H1 (cell line): ENCODE measurements around the gene TNF. TPM values are rescaled to one million over a fixed set of nuclear protein-coding genes. Genes with fewer than 3 reads are reported as not detected.

ENCODE experiments used
- CTCF ChIA-PET: fragments of 300-600 bp; sonication (Branson Sonifier 250); formaldehyde crosslinking; loops from one replicate; lab custom pipeline; 2021; ENCODE audit not compliant: partially characterized antibody; lab: Charles Lee
- POLR2A ChIA-PET: fragments of 300-600 bp; sonication (Branson Sonifier 250); formaldehyde crosslinking; loops from one replicate; lab custom pipeline; 2021; ENCODE audit warnings: inconsistent platforms; ENCODE audit not compliant: partially characterized antibody; lab: Charles Lee
- DNase-seq, 2 experiments: peaks; one replicate each; pipeline versions ENCODE4 v3.0.0 to v3.0.0-alpha.2; 2010 to 2022; ENCODE audit warnings: low spot score in 2 of 2, low read depth in 1 of 2, mixed read lengths in 1 of 2
- FAIRE-seq: peaks from 2 replicates; lab custom pipeline; 2011; peaks lifted over from hg19 to GRCh38; lab: Jason Lieb, UNC
- H2AFZ ChIP-seq: 2 replicates; pipeline ENCODE4 v1.8.1; 2012; ENCODE audit warnings: low read length, inconsistent platforms
- H2AK5ac ChIP-seq: 2 replicates; pipeline ENCODE4 v1.6.1; 2013; ENCODE audit warnings: low read depth, low read length
- H2BK120ac ChIP-seq: replicated peaks from 2 replicates; pipeline ENCODE3; 2013; ENCODE audit warnings: low read depth, low read length, inconsistent platforms
- H2BK12ac ChIP-seq: 2 replicates; pipeline ENCODE4 v1.6.1; 2013; ENCODE audit warnings: low read depth, low read length
- H2BK15ac ChIP-seq: 2 replicates; pipeline ENCODE4 v1.6.1; 2013; ENCODE audit warnings: low read length
- H2BK20ac ChIP-seq: 2 replicates; pipeline ENCODE4 v1.6.1; 2013; ENCODE audit warnings: low read length
- H2BK5ac ChIP-seq: 2 replicates; pipeline ENCODE4 v1.6.1; 2013; ENCODE audit warnings: low read depth, low read length
- H3K14ac ChIP-seq: 2 replicates; pipeline ENCODE4 v1.6.1; 2013; ENCODE audit warnings: inconsistent platforms; ENCODE audit not compliant: insufficient read length
- H3K18ac ChIP-seq: 2 replicates; pipeline ENCODE4 v1.6.1; 2013; ENCODE audit warnings: low read length; ENCODE audit errors: extremely low read depth
- H3K23ac ChIP-seq: 2 replicates; pipeline ENCODE4 v1.6.1; 2013; ENCODE audit warnings: inconsistent platforms; ENCODE audit not compliant: insufficient read length
- H3K23me2 ChIP-seq: 2 replicates; pipeline ENCODE4 v1.6.1; 2013; ENCODE audit warnings: low read depth, low read length
- H3K27ac ChIP-seq: 2 replicates; pipeline ENCODE4 v1.6.1; 2011; ENCODE audit warnings: low read depth, low read length, inconsistent platforms
- H3K27me3 ChIP-seq, 4 experiments: replicated peaks in 1 of 4; 1 replicate in 1 of 4; 2 replicates in 3 of 4; pipeline versions ENCODE4 v1.6.1 to v1.8.1; 2011 to 2013; ENCODE audit warnings: low read length in 3 of 4, mild to moderate bottlenecking in 3 of 4, inconsistent platforms in 2 of 4, mixed read lengths in 2 of 4, moderate library complexity in 1 of 4; ENCODE audit not compliant: control insufficient read depth in 3 of 4, insufficient read depth in 3 of 4; ENCODE audit errors: extremely low read depth in 1 of 4
- H3K36me3 ChIP-seq, 4 experiments: 2 replicates each; pipeline versions ENCODE4 v1.6.1 to v1.8.1; 2011 to 2013; ENCODE audit warnings: mild to moderate bottlenecking in 4 of 4, low read length in 3 of 4, moderate library complexity in 2 of 4, control low read depth in 1 of 4, inconsistent platforms in 1 of 4; ENCODE audit not compliant: insufficient read depth in 4 of 4, control insufficient read depth in 2 of 4
- H3K4ac ChIP-seq: replicated peaks from 2 replicates; pipeline ENCODE3; 2013; ENCODE audit warnings: low read length, low read depth, mixed read lengths, inconsistent platforms; ENCODE audit not compliant: insufficient read length
- H3K4me1 ChIP-seq, 4 experiments: replicated peaks in 1 of 4; 1 replicate in 1 of 4; 2 replicates in 3 of 4; pipeline versions ENCODE4 v1.6.1 to v1.8.1; 2011 to 2013; ENCODE audit warnings: low read length in 3 of 4, inconsistent platforms in 2 of 4, mixed read lengths in 1 of 4; ENCODE audit not compliant: insufficient read depth in 4 of 4, control insufficient read depth in 3 of 4
- H3K4me2 ChIP-seq, 2 experiments: 2 replicates each; pipeline versions ENCODE4 v1.6.1 to v1.8.1; 2011 to 2013; ENCODE audit warnings: low read depth in 2 of 2, low read length in 2 of 2, control low read depth in 1 of 2, inconsistent platforms in 1 of 2, mild to moderate bottlenecking in 1 of 2; ENCODE audit not compliant: insufficient read depth in 1 of 2
- H3K4me3 ChIP-seq, 4 experiments: fragments of 200-600, 300-600 bp in 1 of 4; sonication (generic), shearing (Covaris generic), sonication (Bioruptor Twin) in 1 of 4; 2 replicates each; pipeline versions ENCODE4 v1.5.1 to v1.8.1; 2011 to 2016; ENCODE audit warnings: low read length in 4 of 4, low read depth in 3 of 4, control low read depth in 2 of 4, inconsistent platforms in 2 of 4, mild to moderate bottlenecking in 2 of 4, mixed read lengths in 1 of 4, moderate library complexity in 1 of 4; ENCODE audit not compliant: insufficient read depth in 2 of 4; ENCODE audit errors: extremely low read depth in 1 of 4
- H3K56ac ChIP-seq: replicated peaks from 2 replicates; pipeline ENCODE3; 2013; ENCODE audit warnings: low read depth, mild to moderate bottlenecking, mixed read lengths, low read length, inconsistent platforms; ENCODE audit not compliant: insufficient read length
- H3K79me1 ChIP-seq: 2 replicates; pipeline ENCODE4 v1.6.1; 2013; ENCODE audit warnings: low read depth, low read length, control low read depth
- H3K79me2 ChIP-seq, 2 experiments: 2 replicates each; pipeline versions ENCODE4 v1.6.1 to v1.8.1; 2012 to 2013; ENCODE audit warnings: low read length in 2 of 2, mild to moderate bottlenecking in 2 of 2, inconsistent platforms in 1 of 2; ENCODE audit not compliant: insufficient read depth in 2 of 2, control insufficient read depth in 1 of 2
- H3K9ac ChIP-seq, 4 experiments: replicated peaks in 1 of 4; 1 replicate in 1 of 4; 2 replicates in 3 of 4; pipeline versions ENCODE4 v1.6.1 to v1.8.1; 2011 to 2013; ENCODE audit warnings: low read depth in 3 of 4, low read length in 3 of 4, control low read depth in 2 of 4, mild to moderate bottlenecking in 2 of 4, moderate library complexity in 2 of 4, inconsistent platforms in 1 of 4; ENCODE audit errors: extremely low read depth in 1 of 4
- H3K9me3 ChIP-seq, 2 experiments: 2 replicates each; pipeline versions ENCODE4 v1.6.1 to v1.8.1; 2012 to 2013; ENCODE audit warnings: mild to moderate bottlenecking in 2 of 2, moderate library complexity in 2 of 2, control low read depth in 1 of 2, inconsistent platforms in 1 of 2, low read depth in 1 of 2, low read length in 1 of 2, mixed read lengths in 1 of 2; ENCODE audit not compliant: insufficient read depth in 2 of 2
- H4K20me1 ChIP-seq, 2 experiments: replicated peaks in 1 of 2; 2 replicates each; pipeline versions ENCODE3 to v1.8.1; 2011 to 2013; ENCODE audit warnings: inconsistent platforms in 2 of 2, low read length in 2 of 2, mild to moderate bottlenecking in 1 of 2; ENCODE audit not compliant: insufficient read depth in 2 of 2, control insufficient read depth in 1 of 2
- H4K5ac ChIP-seq: 2 replicates; pipeline ENCODE4 v1.6.1; 2013; ENCODE audit warnings: low read length, low read depth, mixed read lengths, inconsistent platforms; ENCODE audit not compliant: insufficient read length
- H4K8ac ChIP-seq: 2 replicates; pipeline ENCODE4 v1.8.0; 2013; ENCODE audit warnings: mild to moderate bottlenecking, moderate library complexity, low read length, inconsistent platforms; ENCODE audit not compliant: insufficient read depth; ENCODE audit errors: extremely low read depth
- H4K91ac ChIP-seq: replicated peaks from 2 replicates; pipeline ENCODE3; 2013; ENCODE audit warnings: low read length, mixed read lengths, inconsistent platforms; ENCODE audit not compliant: insufficient read length
- BRCA1 ChIP-seq: IDR thresholded peaks from 2 replicates; pipeline ENCODE4 v1.6.1; 2012; ENCODE audit warnings: low read depth, low read length, improper control_type of control experiment
- CBX5 ChIP-seq: fragments of 300-800, 300-1000 bp; sonication (generic); IDR thresholded peaks from 2 replicates; pipeline ENCODE4 v1.7.1; 2016; ENCODE audit warnings: antibody characterized with exemption, low read length, low read depth
- KDM4A ChIP-seq: IDR thresholded peaks from one replicate; pipeline ENCODE4 v1.7.1; 2012; ENCODE audit warnings: low read depth, mild to moderate bottlenecking, moderate library complexity, low read length, inconsistent platforms; ENCODE audit not compliant: severe bottlenecking
- POLR2A ChIP-seq, 2 experiments: IDR thresholded peaks; 1 replicate in 1 of 2; 2 replicates in 1 of 2; pipeline ENCODE4 v1.6.1; 2011; ENCODE audit warnings: low read depth in 2 of 2, low read length in 2 of 2, mild to moderate bottlenecking in 2 of 2; ENCODE audit errors: control extremely low read depth in 1 of 2
- SIN3A ChIP-seq, 2 experiments: IDR thresholded peaks in 1 of 2; conservative IDR thresholded peaks in 1 of 2; 2 replicates each; pipeline ENCODE4 v1.6.1; 2011 to 2012; ENCODE audit warnings: low read length in 2 of 2, improper control_type of control experiment in 1 of 2, low read depth in 1 of 2, mild to moderate bottlenecking in 1 of 2
- TBP ChIP-seq: IDR thresholded peaks from 2 replicates; pipeline ENCODE4 v1.6.1; 2011; ENCODE audit warnings: low read depth, low read length, improper control_type of control experiment
- WGBS, 2 experiments: shearing (Covaris generic) in 1 of 2; methylation state at CpG; one replicate each; pipeline versions ENCODE4 v1.1.6 to v1.1.7; 2013 to 2015; ENCODE audit warnings: low lambda C conversion rate in 2 of 2, mixed read lengths in 2 of 2, inconsistent platforms in 1 of 2, low coverage in 1 of 2, missing lambda C conversion rate in 1 of 2; ENCODE audit not compliant: insufficient replicate concordance in 2 of 2, insufficient coverage in 1 of 2, insufficient read length in 1 of 2; ENCODE audit errors: extremely low coverage in 1 of 2, missing lambda C conversion rate in 1 of 2; 5-methylcytosine and 5-hydroxymethylcytosine counted together
- polyA plus RNA-seq, 7 experiments: library from polyadenylated mRNA; depleted of rRNA in 3 of 7; stranded (reverse) in 5 of 7; unstranded in 2 of 7; fragments of >200 nt in 5 of 7; fragments of 200-250 nt in 2 of 7; gene quantifications; 1 replicate in 5 of 7; 2 replicates in 1 of 7; 4 replicates in 1 of 7; pipeline versions ENCODE4 v1.2.1 to v1.2.3, GENCODE V29; 2011 to 2013; ENCODE audit warnings: missing spikeins in 2 of 7, mixed read lengths in 2 of 7
- total RNA-seq: library from RNA; stranded (reverse); fragmentation: NEBNext Ultra II Directional; extraction: Animal tissue kit (Norgen Biotek cat#: 25700); gene quantifications from 2 replicates; pipeline ENCODE4 v1.2.1, GENCODE V29; 2021

The TNF gene
- total and polyA plus RNA-seq, 2 of the 8 experiments (the other 6 are each of a cell fraction or from before 2014, with no cell fraction given) = not detected

DNA sequence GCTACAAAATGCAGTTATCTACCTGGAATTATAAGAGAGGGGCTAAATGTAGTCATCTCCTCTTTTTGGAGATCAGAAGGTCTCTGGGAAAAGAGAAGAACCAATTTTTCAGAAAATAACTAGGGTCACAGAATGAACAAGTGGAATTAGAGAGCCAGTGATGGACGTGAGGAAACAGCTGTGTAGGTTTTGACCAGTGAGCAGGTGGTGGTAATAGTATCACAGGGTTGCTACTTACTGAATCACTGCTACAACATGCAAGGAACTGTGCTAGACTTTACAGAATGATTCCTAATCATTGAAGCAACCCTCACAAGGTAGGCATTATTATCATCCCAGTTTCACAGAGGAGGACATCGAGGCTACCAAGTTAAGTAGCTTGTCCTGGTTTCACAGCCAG is 30.7 kb upstream of the TNF start:
- Histone ChIP-seq H3K23ac (no peak overlapping the region), H2AK5ac (no peak overlapping the region), H2BK5ac (no peak overlapping the region), H3K4me2 (no peak overlapping the region), H3K4me1 (peaks cover 4 to 14% (median 9%) of the 10 kb centered on the region in 4 experiments; a peak in 6 of 7 replicates), H3K79me2 (peaks cover 18 to 36% of the 10 kb centered on the region in 2 experiments), H3K18ac (no peak overlapping the region), H3K9ac (no peak overlapping the region), H3K36me3 (peaks cover 5 to 13% (median 7%) of the 10 kb centered on the region in 4 experiments; a peak in 7 of 8 replicates), H3K27me3 (no peaks in the 10 kb centered on the region), H3K23me2 (peaks cover 7% of the 10 kb centered on the region), H3K27ac (no peak overlapping the region), H2BK12ac (no peak overlapping the region), H4K91ac (no peak overlapping the region), H2BK15ac (no peak overlapping the region), H2AFZ (no peak overlapping the region), H3K14ac (no peak overlapping the region), H3K56ac (no peak overlapping the region), H4K5ac (no peak overlapping the region), H2BK120ac (no peak overlapping the region), H3K4me3 (no peak overlapping the region), H4K8ac (no peak overlapping the region), H4K20me1 (peaks cover 7 to 10% of the 10 kb centered on the region in 2 experiments), H3K79me1 (no peaks in the 10 kb centered on the region; the same call in 1 of the 2 replicates), H3K4ac (no peak overlapping the region), H2BK20ac (no peak overlapping the region), H3K9me3 (no peaks in the 10 kb centered on the region)
- WGBS, 2 experiments = 73% methylated on average over 2 of the region's 2 CpGs; no CpG with 5 or more reads in 1 of the 2 experiments
- ChIA-PET CTCF (interaction anchor here (10.6 to 24.7 kb wide), 2 partner anchors 39 to 57 kb away, joined by 254 to 613 read pairs; partner anchors contain the start of genes LST1, LTB and NCR3), POLR2A (interaction anchor here (4.8 to 18.4 kb wide), 5 partner anchors 14 to 108 kb away, joined by 37 to 428 read pairs (median 99); partner anchors contain the start of genes BAG6, MCCD1, MICB and NCR3)
- FAIRE-seq (no peak), DNase-seq (no peak)
- no peak for TF ChIP-seq CBX5
- no peak for TF ChIP-seq BRCA1
- TF ChIP-seq SIN3A (conservative IDR thresholded peaks at IDR 0.05 in 1 of 2, IDR thresholded peaks at IDR 0.05 in 1 of 2; ENCODE audit: low read depth in 1 of 2, low read length in 2 of 2) = no peak
- TF ChIP-seq TBP = no peak
- TF ChIP-seq POLR2A (IDR thresholded peaks at IDR 0.05; ENCODE audit: control extremely low read depth in 1 of 2, low read depth in 2 of 2, low read length in 2 of 2) = no peak
- TF ChIP-seq KDM4A = no peak
